ENCODE results near the gene LARP1. TPM values are rescaled to one million over a fixed set of nuclear protein-coding genes. Genes with fewer than 3 reads are reported as not detected.
"Not testable (repeated sequence)": the region's sequence is repeated elsewhere in the genome, so short reads cannot be mapped to it uniquely, and the experiment has no call there.

LARP1 gene
- total RNA-seq, 2 experiments from 2014 or later, result 174 to 177 TPM

DNA sequence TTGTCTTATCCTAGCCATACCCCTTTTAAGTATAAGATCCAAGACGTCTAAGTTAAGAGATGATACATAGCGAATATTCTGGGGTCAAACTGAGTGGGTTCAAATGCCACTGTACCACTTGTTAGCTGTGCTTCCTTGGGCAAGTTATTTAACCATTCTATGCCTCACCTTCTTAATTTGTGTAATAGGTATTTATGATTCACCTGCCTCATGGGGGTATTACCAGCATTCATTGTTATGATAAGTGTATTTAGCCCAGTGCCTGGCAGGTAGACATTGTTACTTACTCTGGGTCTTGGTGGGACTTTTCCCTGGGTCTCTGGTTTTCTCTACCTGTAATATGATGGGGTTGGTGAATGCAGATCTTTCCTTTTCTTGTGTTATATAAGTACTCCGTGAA, 3.8 kb downstream of the LARP1 start:
- peaks cover 10% of the 10 kb centered on the region for H3K36me3 Mint-ChIP-seq (ENCODE audit: low read depth)
- no peaks in the 10 kb centered on the region for H3K27me3 Mint-ChIP-seq
- DNase-seq, result no peak
- H3K4me3 Mint-ChIP-seq, result peak overlapping the region; percentile 69
- peaks cover 62% of the 10 kb centered on the region for H3K4me1 Mint-ChIP-seq
- POLR2A ChIA-PET, result interaction anchor here (1.0 to 2.2 kb wide), 3 partner anchors 51 to 99 kb away, joined by 3 to 27 read pairs (median 4); partner anchors contain the start of gene CNOT8
- no peaks in the 10 kb centered on the region for H3K9me3 Mint-ChIP-seq
- CTCF ChIA-PET, result interaction anchor here (0.6 to 1.2 kb wide), 3 partner anchors 8 to 230 kb away, joined by 3 read pairs; no protein-coding TSS in a partner anchor
- peak overlapping the region; percentile 13 for H3K27ac Mint-ChIP-seq

DNA sequence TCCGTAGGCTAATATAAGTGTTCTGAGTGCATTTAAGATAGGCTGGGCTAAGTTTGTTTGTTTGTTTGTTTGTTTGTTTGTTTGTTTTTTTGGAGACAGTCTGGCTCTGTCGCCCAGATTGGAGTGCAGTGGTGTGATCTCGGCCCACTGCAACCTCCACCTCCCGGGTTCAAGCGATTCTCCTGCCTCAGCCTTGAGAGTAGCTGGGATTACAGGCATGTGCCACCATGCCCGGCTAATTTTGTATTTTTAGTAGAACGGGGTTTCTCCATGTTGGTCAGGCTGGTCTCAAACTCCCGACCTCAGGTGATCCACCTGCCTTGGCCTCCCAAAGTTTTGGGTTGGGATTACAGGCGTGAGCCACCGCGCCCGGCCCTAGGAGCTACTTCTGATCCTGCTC, 4.7 kb downstream of the LARP1 start:
- Mint-ChIP-seq H3K36me3 (ENCODE audit: low read depth) (peaks cover 11% of the 10 kb centered on the region), H3K4me1 (peaks cover 57% of the 10 kb centered on the region)
- not testable (repeated sequence) for H3K9me3 Mint-ChIP-seq, H3K27ac Mint-ChIP-seq, DNase-seq, H3K4me3 Mint-ChIP-seq, H3K27me3 Mint-ChIP-seq
- CTCF ChIA-PET, result interaction anchor here (0.7 kb wide), 1 partner anchor 18 kb away, joined by 3 read pairs; no protein-coding TSS in a partner anchor
- POLR2A ChIA-PET, result interaction anchor here (1.3 to 1.5 kb wide), 2 partner anchors 11 to 98 kb away, joined by 3 read pairs; partner anchors contain the start of gene CNOT8

DNA sequence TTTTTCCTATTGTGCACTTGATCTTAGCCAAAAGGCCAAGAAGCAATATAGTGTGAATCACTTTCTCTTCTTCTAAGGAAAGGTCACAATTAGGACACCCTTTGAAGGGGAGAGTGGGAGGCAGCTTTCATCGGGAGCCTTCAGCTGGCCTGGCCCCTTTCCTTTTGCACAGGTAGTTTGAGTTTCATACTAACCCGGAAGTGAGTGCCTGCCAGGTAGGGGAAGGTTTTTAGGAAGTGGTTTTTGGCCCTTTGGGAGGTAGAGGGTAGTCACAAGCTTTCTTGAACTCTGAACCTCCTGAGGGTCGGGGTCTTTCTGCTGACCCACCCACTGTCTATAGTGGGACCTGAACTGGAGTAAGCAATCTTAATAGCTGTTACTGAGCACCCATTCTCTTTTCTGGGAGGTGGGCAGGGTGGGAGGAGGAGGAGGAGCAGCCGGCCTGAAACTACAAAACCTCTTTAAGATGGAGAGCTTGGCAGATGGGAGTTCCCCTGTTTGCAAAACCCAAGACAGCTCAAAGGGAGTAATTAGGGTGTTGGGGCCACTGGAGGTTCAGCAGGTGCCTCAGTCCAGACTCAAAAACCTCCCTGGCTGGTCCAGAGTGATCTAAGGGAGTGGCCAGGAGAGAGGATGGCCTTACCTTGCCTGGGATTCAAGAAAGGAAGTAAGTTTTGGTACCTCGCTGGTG, 6.0 kb downstream of the LARP1 start:
- CTCF ChIA-PET, result no interaction called here
- peak; percentile 23 for DNase-seq
- POLR2A ChIA-PET, result interaction anchor here (0.7 to 1.0 kb wide), 3 partner anchors 8 to 68 kb away, joined by 3 read pairs; no protein-coding TSS in a partner anchor
- Mint-ChIP-seq H3K4me1 (peaks cover 68% of the 10 kb centered on the region), H3K9me3 (no peaks in the 10 kb centered on the region), H3K4me3 (peak overlapping the region; percentile 3), H3K36me3 (ENCODE audit: low read depth) (peaks cover 16% of the 10 kb centered on the region), H3K27ac (peak overlapping the region; percentile 67), H3K27me3 (no peaks in the 10 kb centered on the region)

DNA sequence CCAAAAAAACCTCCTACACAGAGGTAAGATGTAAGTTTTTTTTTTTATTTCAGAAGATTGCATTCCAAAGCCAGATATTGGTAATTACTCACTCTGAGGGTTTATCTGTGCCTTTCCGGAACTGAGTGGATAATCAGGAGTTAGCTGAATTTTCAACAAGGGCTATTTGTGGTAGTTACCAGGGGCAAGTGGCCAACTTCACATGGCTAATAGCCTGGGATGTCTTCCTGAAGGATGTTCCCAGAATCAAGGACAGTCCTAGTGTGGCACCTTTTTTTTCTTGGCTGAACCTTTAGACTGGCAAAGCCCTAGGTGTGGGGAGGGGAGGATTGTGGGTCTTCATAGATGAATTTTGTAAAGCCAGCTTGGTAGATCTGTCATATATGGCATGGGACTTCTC, 7.1 kb downstream of the LARP1 start:
- H3K36me3 Mint-ChIP-seq (ENCODE audit: low read depth), result peaks cover 12% of the 10 kb centered on the region
- H3K27ac Mint-ChIP-seq, result no peak overlapping the region
- no peaks in the 10 kb centered on the region for H3K9me3 Mint-ChIP-seq
- DNase-seq, result no peak
- POLR2A ChIA-PET, result no interaction called here
- no peaks in the 10 kb centered on the region for H3K27me3 Mint-ChIP-seq
- CTCF ChIA-PET, result interaction anchor here (1.2 kb wide), 1 partner anchor 112 kb away, joined by 5 read pairs; no protein-coding TSS in a partner anchor
- H3K4me1 Mint-ChIP-seq, result peaks cover 74% of the 10 kb centered on the region
- no peak overlapping the region for H3K4me3 Mint-ChIP-seq

DNA sequence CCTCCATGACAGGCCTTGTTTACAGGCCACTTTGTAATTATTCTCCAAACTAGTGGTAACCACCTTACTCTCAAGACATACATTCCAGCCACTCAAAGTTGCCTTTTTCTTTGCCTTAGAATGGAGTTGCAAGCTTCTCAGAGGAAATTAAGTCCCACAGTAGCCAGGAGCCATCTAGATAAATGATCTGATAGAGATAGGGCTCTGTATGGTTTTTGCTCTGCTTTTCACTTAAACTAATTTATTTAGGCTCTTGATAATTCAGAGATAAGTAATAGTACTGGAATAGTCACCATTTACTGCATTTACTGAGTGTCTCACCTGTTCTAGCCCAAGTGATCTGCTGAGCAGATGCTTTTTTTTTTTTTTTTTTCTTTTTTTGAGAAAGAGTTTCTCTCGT, 7.5 kb downstream of the LARP1 start:
- POLR2A ChIA-PET, result no interaction called here

DNA sequence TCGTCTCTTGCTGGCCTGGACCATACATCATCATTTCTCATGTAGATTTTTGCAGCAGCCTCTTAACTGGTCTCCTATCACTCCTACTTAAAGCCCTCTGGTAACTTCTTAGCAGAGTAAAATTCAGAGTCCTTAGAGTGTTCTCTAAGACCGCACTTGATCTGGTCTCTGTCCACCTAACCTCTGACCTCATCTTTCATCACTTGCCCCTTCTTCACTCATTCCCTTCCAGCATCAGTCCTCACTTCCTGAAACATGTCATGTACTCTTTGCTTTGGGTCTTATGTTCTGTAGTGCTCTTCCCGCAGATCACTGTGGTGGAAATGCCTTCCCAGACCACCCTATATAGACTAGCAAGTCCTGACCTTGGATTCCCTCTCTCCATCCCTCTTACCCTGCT, 9.8 kb downstream of the LARP1 start:
- DNase-seq, result no peak
- H3K4me1 Mint-ChIP-seq, result peaks cover 71% of the 10 kb centered on the region
- CTCF ChIA-PET, result interaction anchor here (0.6 to 0.7 kb wide), 2 partner anchors 25 to 120 kb away, joined by 3 read pairs; no protein-coding TSS in a partner anchor
- H3K27me3 Mint-ChIP-seq, result no peaks in the 10 kb centered on the region
- peaks cover 13% of the 10 kb centered on the region for H3K36me3 Mint-ChIP-seq (ENCODE audit: low read depth)
- POLR2A ChIA-PET, result no interaction called here
- H3K27ac Mint-ChIP-seq, result no peak overlapping the region
- H3K9me3 Mint-ChIP-seq, result no peaks in the 10 kb centered on the region
- H3K4me3 Mint-ChIP-seq, result no peak overlapping the region

More for the DNA sequence above, 7.5 kb downstream of the LARP1 start:
- Mint-ChIP-seq H3K4me3 (no peak overlapping the region), H3K9me3 (no peaks in the 10 kb centered on the region), H3K27me3 (no peaks in the 10 kb centered on the region), H3K36me3 (ENCODE audit: low read depth) (peaks cover 10% of the 10 kb centered on the region), H3K27ac (no peak overlapping the region), H3K4me1 (peaks cover 76% of the 10 kb centered on the region)
- no peak for DNase-seq
- CTCF ChIA-PET, result interaction anchor here (1.2 kb wide), 1 partner anchor 113 kb away, joined by 5 read pairs; no protein-coding TSS in a partner anchor

DNA sequence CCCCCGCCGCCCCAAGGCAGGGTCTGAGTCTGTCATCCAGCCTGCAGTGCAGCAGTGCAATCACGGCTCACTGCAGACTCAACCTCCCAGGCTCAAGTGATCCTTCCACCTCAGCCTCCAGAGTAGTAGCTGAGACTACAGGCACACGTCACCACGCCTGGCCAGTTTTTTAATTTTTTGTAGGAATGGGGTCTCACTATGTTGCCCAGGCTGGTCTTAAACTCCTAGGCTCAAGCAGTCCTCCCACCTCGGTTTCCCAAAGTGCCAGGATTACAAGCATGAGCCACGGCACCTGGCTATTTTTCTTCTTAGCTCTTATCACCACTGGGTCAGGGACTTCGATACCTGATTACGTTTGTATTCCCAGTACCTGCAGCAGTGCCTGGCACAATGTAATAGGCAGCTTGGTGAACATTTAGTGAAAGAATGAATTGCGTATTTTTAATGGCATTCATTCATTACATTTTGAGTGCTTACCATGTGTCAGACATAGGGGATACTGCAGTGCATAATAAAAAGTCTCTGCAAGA, 10.3 kb downstream of the LARP1 start:
- POLR2A ChIA-PET, result no interaction called here
- CTCF ChIA-PET, result no interaction called here
- H3K27me3 Mint-ChIP-seq, result no peaks in the 10 kb centered on the region
- H3K36me3 Mint-ChIP-seq (ENCODE audit: low read depth), result peaks cover 13% of the 10 kb centered on the region
- no peak overlapping the region for H3K27ac Mint-ChIP-seq
- DNase-seq, result no peak
- peaks cover 71% of the 10 kb centered on the region for H3K4me1 Mint-ChIP-seq
- H3K4me3 Mint-ChIP-seq, result no peak overlapping the region
- H3K9me3 Mint-ChIP-seq, result no peaks in the 10 kb centered on the region

DNA sequence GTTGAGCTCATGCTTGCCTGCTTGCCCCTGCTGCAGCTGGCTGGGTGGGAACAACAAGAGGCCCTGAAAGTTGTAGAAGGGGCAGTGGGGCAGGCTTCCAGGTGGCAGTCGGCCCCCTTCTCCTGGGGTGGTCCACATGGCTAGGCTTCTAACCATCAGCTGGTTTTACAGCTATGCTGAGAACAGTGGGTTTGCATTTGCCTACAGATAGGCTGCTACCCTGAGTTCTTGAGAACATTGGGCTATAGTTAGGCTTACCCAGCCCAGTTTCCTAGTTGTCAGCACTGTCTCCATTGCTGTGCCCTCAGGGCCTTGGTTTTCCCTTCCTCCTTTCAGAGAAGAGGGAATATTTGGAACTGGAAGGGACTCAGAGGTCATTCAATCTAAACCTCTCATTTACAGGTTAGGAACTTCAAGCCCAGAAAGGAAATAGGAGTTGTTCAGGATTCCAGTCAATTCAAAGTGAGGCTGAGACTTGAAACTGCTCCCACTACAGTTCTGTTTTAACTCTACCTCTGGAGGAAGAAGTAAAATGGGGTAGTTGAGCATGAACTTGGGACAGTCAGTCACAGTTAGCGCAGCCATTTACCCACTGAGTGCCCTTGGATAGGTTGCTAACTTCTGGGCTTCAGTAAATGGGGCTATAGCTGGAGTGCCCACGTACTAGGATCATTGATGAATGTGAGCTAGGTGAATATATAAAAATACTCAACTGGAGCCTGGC, 11.5 kb downstream of the LARP1 start:
- Mint-ChIP-seq H3K4me3 (no peak overlapping the region), H3K36me3 (ENCODE audit: low read depth) (peaks cover 10% of the 10 kb centered on the region), H3K9me3 (no peaks in the 10 kb centered on the region), H3K27me3 (no peaks in the 10 kb centered on the region), H3K4me1 (peaks cover 61% of the 10 kb centered on the region), H3K27ac (no peak overlapping the region)
- ChIA-PET POLR2A (interaction anchor here (0.8 to 1.6 kb wide), 3 partner anchors 11 to 94 kb away, joined by 3 to 5 read pairs (median 4); partner anchors contain the start of gene CNOT8), CTCF (interaction anchor here (0.9 to 1.3 kb wide), 3 partner anchors 8 to 91 kb away, joined by 3 read pairs; no protein-coding TSS in a partner anchor)
- DNase-seq, result no peak

DNA sequence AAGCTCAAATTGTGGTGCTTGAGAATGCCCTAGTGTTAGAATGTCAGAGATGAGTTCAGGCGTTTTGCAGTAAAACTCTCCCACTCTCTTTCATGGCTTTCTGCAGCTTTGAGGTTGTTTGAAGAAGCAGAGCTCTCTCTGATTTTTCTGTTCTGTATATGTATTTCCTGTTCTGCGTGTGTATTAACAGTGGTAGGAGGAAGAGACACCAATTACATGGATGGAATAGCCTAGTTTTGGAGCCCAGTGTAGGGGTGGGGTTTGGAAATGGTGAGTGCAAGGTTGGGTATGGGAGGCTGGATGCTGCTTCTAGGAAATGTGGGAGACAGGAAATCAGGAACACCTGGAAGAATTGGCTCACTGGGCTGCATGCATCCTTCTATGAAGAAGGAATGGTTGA, 12.4 kb downstream of the LARP1 start:
- ChIA-PET POLR2A (interaction anchor here (0.8 to 1.6 kb wide), 3 partner anchors 12 to 93 kb away, joined by 3 to 5 read pairs (median 4); partner anchors contain the start of gene CNOT8), CTCF (interaction anchor here (0.9 to 1.3 kb wide), 3 partner anchors 9 to 90 kb away, joined by 3 read pairs; no protein-coding TSS in a partner anchor)
- no peak overlapping the region for H3K4me3 Mint-ChIP-seq
- peaks cover 10% of the 10 kb centered on the region for H3K36me3 Mint-ChIP-seq (ENCODE audit: low read depth)
- peak overlapping the region; percentile 6 for H3K27ac Mint-ChIP-seq
- H3K27me3 Mint-ChIP-seq, result no peaks in the 10 kb centered on the region
- DNase-seq, result no peak
- no peaks in the 10 kb centered on the region for H3K9me3 Mint-ChIP-seq
- peaks cover 55% of the 10 kb centered on the region for H3K4me1 Mint-ChIP-seq

DNA sequence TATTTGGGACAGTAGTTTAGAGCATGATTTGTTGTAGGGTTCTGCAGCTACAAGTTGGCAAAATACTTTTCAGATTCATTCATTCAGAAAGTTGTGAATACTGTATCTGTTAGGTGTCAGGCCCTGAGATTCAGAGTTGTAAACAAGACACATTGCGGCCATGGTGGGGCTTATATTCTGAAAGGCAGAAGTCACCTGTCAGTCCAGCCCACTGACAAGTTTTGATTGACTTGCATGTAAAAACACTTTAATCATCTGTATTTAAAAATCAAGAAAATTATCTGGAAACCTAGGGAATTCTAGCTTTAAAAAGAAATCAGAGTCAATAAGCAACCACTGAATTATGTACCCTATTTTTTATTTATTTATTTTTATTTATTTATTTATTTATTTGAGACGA, 13.0 kb downstream of the LARP1 start:
- CTCF ChIA-PET, result interaction anchor here (1.3 kb wide), 1 partner anchor 10 kb away, joined by 3 read pairs; no protein-coding TSS in a partner anchor
- POLR2A ChIA-PET, result interaction anchor here (1.6 kb wide), 1 partner anchor 12 kb away, joined by 5 read pairs; no protein-coding TSS in a partner anchor
- DNase-seq, result no peak
- H3K4me3 Mint-ChIP-seq, result no peak overlapping the region
- H3K27me3 Mint-ChIP-seq, result no peaks in the 10 kb centered on the region
- peaks cover 10% of the 10 kb centered on the region for H3K36me3 Mint-ChIP-seq (ENCODE audit: low read depth)
- no peaks in the 10 kb centered on the region for H3K9me3 Mint-ChIP-seq
- H3K4me1 Mint-ChIP-seq, result peaks cover 56% of the 10 kb centered on the region
- H3K27ac Mint-ChIP-seq, result no peak overlapping the region

DNA sequence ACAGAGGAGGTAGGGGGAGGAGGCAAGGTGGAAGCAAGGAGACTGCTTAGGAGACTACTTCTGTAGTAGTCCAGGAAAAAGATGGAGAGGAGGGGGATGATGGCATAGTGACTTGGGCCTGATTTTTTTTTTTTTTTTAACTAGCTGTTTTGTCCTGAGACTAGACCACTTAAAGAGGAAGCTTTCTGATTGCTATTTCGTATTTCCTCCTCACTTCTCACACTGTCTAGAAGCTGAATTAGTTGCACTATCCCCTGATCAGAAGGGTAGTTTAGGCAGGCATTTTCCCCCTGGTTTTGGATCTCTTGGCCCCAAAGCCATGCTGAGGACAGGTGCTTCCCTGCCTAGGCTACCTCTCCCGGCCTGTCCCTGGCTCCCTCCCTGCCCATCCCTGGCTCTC, 14.9 kb downstream of the LARP1 start:
- Mint-ChIP-seq H3K4me3 (no peak overlapping the region), H3K9me3 (no peaks in the 10 kb centered on the region), H3K4me1 (peaks cover 57% of the 10 kb centered on the region), H3K27ac (peak overlapping the region; percentile 55), H3K27me3 (no peaks in the 10 kb centered on the region), H3K36me3 (ENCODE audit: low read depth) (peaks cover 10% of the 10 kb centered on the region)
- DNase-seq, result no peak
- ChIA-PET CTCF (interaction anchor here (0.7 kb wide), 1 partner anchor 450 kb away, joined by 3 read pairs; no protein-coding TSS in a partner anchor), POLR2A (interaction anchor here (0.7 to 1.6 kb wide), 3 partner anchors 9 to 60 kb away, joined by 3 to 8 read pairs (median 3); no protein-coding TSS in a partner anchor)

DNA sequence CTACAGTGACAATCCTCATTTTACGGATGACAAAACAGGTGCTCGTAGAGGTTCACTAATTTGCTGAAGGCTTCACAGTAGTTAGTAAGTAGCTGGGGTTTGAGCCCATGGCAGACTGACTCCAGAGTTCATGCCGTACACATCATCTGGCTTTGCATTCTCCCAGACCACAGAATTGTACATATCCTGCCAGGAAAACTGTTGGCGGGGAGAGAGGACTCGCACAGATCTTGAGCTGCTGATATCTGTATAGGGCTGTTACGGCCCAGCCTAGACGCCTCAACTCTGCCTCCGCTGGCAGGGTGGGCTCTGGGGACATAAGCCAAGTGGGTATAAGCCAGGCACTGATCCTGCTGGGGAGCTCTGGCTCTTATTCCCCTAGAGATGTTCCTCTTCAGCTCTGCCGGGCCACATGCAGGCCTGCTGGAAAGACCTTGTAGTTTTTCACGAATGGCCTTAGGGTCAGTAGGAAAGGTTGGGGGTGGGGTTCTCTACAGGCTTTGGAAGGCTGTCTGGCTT, 16.3 kb downstream of the LARP1 start:
- H3K36me3 Mint-ChIP-seq (ENCODE audit: low read depth), result peaks cover 8% of the 10 kb centered on the region
- no peaks in the 10 kb centered on the region for H3K9me3 Mint-ChIP-seq
- POLR2A ChIA-PET, result interaction anchor here (1.2 to 1.6 kb wide), 3 partner anchors 11 to 26 kb away, joined by 3 to 8 read pairs (median 3); no protein-coding TSS in a partner anchor
- H3K4me3 Mint-ChIP-seq, result no peak overlapping the region
- CTCF ChIA-PET, result no interaction called here
- H3K4me1 Mint-ChIP-seq, result peaks cover 50% of the 10 kb centered on the region
- no peak for DNase-seq
- H3K27me3 Mint-ChIP-seq, result no peaks in the 10 kb centered on the region
- H3K27ac Mint-ChIP-seq, result no peak overlapping the region

Data from activated CD4-positive, alpha-beta memory T cell treated with anti-CD3 and anti-CD28 coated beads, Interleukin-2, amount 10 ng/mL, durations not matched to agents 7 days and 5 days (primary cell).